IPS-20b (cell line): Measurements from ENCODE around the gene PABPN1L.

Experiments used
- H3K27ac ChIP-seq: one replicate; pipeline ENCODE4 v1.5.1; 2013; ENCODE audit warnings: low read length
- H3K27me3 ChIP-seq: 2 replicates; pipeline ENCODE4 v1.6.1; 2013; ENCODE audit warnings: mild to moderate bottlenecking, low read length, inconsistent platforms; ENCODE audit not compliant: insufficient read depth
- H3K36me3 ChIP-seq: 2 replicates; pipeline ENCODE4 v1.6.1; 2013; ENCODE audit warnings: low read depth, mild to moderate bottlenecking, inconsistent platforms, low read length, moderate library complexity; ENCODE audit not compliant: insufficient read depth
- H3K4me1 ChIP-seq: 2 replicates; pipeline ENCODE4 v1.6.1; 2013; ENCODE audit warnings: mild to moderate bottlenecking, control low read depth, inconsistent platforms, low read length, moderate library complexity; ENCODE audit not compliant: insufficient read depth
- H3K4me3 ChIP-seq: 2 replicates; pipeline ENCODE4 v1.5.1; 2013; ENCODE audit warnings: mild to moderate bottlenecking, low read length, inconsistent platforms
- H3K9ac ChIP-seq: 2 replicates; pipeline ENCODE4 v1.6.1; 2013; ENCODE audit warnings: low read depth, mild to moderate bottlenecking, inconsistent platforms, low read length, moderate library complexity
- H3K9me3 ChIP-seq: 2 replicates; pipeline ENCODE4 v1.6.1; 2013; ENCODE audit warnings: mild to moderate bottlenecking, low read depth, low read length, inconsistent platforms; ENCODE audit not compliant: insufficient read depth

Gene PABPN1L

DNA sequence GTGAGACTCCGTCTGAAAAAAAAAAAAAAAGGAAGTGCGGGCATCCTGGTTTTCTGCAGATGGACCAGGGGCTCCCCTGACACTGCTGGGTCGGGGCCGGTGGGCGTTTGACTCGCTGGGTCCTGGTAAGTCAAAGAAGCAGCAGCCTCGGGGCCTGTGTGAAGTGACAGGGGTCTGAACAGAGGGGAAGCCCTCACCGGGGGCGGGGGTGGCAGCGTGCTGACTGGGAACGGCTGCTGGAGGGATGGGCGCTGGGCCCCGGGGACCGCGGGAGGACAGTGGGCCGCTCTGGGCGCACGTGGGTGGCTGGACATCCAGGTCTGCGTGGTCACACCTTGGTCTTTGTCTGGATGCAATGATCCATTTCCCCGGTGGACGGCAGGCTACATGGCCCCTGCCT lies 17.9 kb downstream of the PABPN1L start:
- H3K4me3 ChIP-seq, result no peak overlapping the region
- H3K27me3 ChIP-seq, result no peaks in the 10 kb centered on the region
- no peaks in the 10 kb centered on the region for H3K4me1 ChIP-seq
- H3K36me3 ChIP-seq, result no peaks in the 10 kb centered on the region
- no peaks in the 10 kb centered on the region for H3K9me3 ChIP-seq
- H3K27ac ChIP-seq, result no peak overlapping the region
- no peak overlapping the region for H3K9ac ChIP-seq

- no peaks in the 10 kb centered on the region for H3K9me3 ChIP-seq
- no peak overlapping the region for H3K9ac ChIP-seq
- no peak overlapping the region for H3K4me3 ChIP-seq
- H3K36me3 ChIP-seq, result no peaks in the 10 kb centered on the region
- no peaks in the 10 kb centered on the region for H3K27me3 ChIP-seq
- no peak overlapping the region for H3K27ac ChIP-seq
- H3K4me1 ChIP-seq, result no peaks in the 10 kb centered on the region
These were observed 18.8 kb downstream of the PABPN1L start for GRCh38 chr16:88847654-88848053.

- Histone ChIP-seq H3K4me1 (no peaks in the 10 kb centered on the region), H3K9ac (no peak overlapping the region), H3K36me3 (no peaks in the 10 kb centered on the region), H3K27me3 (no peaks in the 10 kb centered on the region), H3K9me3 (no peaks in the 10 kb centered on the region), H3K4me3 (no peak overlapping the region), H3K27ac (no peak overlapping the region)
These were observed 20.4 kb downstream of the PABPN1L start for GRCh38 chr16:88846088-88846487.

GRCh38 chr16:88844419-88845036 lies 21.9 kb downstream of the PABPN1L start:
- Histone ChIP-seq H3K4me1 (no peaks in the 10 kb centered on the region), H3K36me3 (0 out of 2 replicates have a peak, but pooled peaks cover 4% of the 10 kb centered on the region)

DNA sequence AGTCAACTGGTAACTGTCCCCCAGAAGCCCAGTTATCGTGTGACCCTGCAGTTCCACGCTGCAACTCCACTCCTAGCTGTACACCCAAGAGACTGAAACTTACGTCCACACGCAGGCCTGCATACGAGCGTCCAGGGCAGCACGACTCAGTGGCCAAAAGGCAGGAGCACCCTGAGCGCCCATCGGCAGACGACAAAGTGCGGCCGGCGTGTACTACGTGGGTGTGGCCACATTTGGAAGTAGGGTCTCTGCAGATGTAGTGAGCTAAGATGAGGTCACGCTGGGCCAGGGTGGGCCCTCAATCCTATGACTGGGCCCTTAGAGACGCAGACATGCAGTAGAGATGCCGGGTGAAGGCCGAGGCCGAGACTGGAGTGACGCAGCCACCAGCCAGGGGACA lies 23.2 kb downstream of the PABPN1L start:
- Histone ChIP-seq H3K4me3 (no peak overlapping the region), H3K36me3 (0 out of 2 replicates have a peak, but pooled peaks cover 8% of the 10 kb centered on the region), H3K4me1 (no peaks in the 10 kb centered on the region), H3K9ac (no peak overlapping the region), H3K27ac (no peak overlapping the region), H3K9me3 (no peaks in the 10 kb centered on the region), H3K27me3 (no peaks in the 10 kb centered on the region)

More at GRCh38 chr16:88844419-88845036, 21.9 kb downstream of the PABPN1L start:
- Histone ChIP-seq H3K27ac (no peak overlapping the region), H3K9me3 (no peaks in the 10 kb centered on the region), H3K27me3 (no peaks in the 10 kb centered on the region), H3K4me3 (no peak overlapping the region), H3K9ac (no peak overlapping the region)

- Histone ChIP-seq H3K27ac (no peak overlapping the region), H3K9me3 (no peaks in the 10 kb centered on the region), H3K4me3 (no peak overlapping the region), H3K9ac (no peak overlapping the region), H3K36me3 (0 out of 2 replicates have a peak, but pooled peaks cover 8% of the 10 kb centered on the region), H3K27me3 (no peaks in the 10 kb centered on the region), H3K4me1 (no peaks in the 10 kb centered on the region)
These were observed 23.7 kb downstream of the PABPN1L start for GRCh38 chr16:88842806-88843205.

DNA sequence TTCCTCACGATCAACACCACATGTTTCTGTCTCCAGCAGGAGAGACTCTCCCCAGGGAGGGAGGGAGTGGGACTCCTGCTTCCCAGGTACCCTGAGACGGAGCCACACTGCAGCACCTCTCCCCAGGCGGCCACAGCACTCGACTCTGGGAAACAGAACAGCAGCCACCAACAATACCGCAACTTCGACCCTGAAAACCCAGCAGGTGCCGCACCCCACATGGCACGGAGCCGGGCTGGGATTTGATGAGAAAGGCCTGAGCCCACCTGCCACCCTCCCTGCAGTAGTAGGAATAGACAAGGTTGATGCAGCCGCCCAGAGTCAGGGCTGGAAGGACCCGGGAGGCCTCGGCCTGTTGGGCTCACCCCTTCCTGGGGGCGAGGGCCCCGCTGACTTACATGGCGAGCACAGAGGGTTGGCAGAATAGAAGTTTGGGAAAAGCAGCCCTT lies 24.1 kb downstream of the PABPN1L start:
- Histone ChIP-seq H3K27me3 (no peaks in the 10 kb centered on the region), H3K9ac (no peak overlapping the region), H3K4me3 (no peak overlapping the region), H3K4me1 (no peaks in the 10 kb centered on the region), H3K27ac (no peak overlapping the region), H3K9me3 (no peaks in the 10 kb centered on the region), H3K36me3 (0 out of 2 replicates have a peak, but pooled peaks cover 8% of the 10 kb centered on the region)

- H3K4me3 ChIP-seq, result no peak overlapping the region
- no peaks in the 10 kb centered on the region for H3K4me1 ChIP-seq
- no peaks in the 10 kb centered on the region for H3K9me3 ChIP-seq
- H3K27ac ChIP-seq, result no peak overlapping the region
- no peak overlapping the region for H3K9ac ChIP-seq
- no peaks in the 10 kb centered on the region for H3K27me3 ChIP-seq
- 0 out of 2 replicates have a peak, but pooled peaks cover 8% of the 10 kb centered on the region for H3K36me3 ChIP-seq
These were observed 24.7 kb downstream of the PABPN1L start for GRCh38 chr16:88841521-88842307.

DNA sequence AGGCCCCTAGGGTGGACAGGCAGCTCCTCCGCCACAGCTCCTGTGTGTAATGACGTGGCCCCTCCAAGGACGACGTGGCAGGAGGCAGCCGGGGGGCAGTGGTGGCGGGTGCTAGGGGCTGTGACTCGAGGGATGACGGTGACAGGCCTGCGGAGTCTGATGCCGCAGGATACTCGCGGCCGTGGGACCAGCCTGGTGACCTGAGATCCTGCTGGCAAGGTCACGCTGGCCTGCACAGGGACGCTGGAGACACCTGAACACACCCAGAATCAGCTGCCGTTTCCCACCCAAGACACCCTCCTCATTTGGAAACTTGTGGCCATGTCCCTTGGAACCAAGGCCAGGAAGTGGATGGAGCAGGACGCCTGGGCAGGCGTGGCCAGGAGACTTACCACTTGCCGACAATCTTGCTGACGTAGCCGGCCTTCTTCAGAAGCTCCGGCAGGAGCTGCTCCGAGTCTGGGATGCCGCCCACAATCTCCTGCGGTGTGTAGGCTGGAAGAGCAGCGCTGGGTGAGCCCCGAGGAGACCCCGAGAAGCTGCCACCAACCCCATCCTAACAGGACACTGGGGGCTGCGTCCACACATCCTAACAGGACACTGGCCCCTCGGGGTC lies 25.8 kb downstream of the PABPN1L start:
- H3K4me1 ChIP-seq, result no peaks in the 10 kb centered on the region
- H3K9me3 ChIP-seq, result no peaks in the 10 kb centered on the region
- H3K4me3 ChIP-seq, result no peak overlapping the region
- H3K36me3 ChIP-seq, result 0 out of 2 replicates have a peak, but pooled peaks cover 8% of the 10 kb centered on the region
- H3K27ac ChIP-seq, result no peak overlapping the region
- no peak overlapping the region for H3K9ac ChIP-seq
- H3K27me3 ChIP-seq, result no peaks in the 10 kb centered on the region

DNA sequence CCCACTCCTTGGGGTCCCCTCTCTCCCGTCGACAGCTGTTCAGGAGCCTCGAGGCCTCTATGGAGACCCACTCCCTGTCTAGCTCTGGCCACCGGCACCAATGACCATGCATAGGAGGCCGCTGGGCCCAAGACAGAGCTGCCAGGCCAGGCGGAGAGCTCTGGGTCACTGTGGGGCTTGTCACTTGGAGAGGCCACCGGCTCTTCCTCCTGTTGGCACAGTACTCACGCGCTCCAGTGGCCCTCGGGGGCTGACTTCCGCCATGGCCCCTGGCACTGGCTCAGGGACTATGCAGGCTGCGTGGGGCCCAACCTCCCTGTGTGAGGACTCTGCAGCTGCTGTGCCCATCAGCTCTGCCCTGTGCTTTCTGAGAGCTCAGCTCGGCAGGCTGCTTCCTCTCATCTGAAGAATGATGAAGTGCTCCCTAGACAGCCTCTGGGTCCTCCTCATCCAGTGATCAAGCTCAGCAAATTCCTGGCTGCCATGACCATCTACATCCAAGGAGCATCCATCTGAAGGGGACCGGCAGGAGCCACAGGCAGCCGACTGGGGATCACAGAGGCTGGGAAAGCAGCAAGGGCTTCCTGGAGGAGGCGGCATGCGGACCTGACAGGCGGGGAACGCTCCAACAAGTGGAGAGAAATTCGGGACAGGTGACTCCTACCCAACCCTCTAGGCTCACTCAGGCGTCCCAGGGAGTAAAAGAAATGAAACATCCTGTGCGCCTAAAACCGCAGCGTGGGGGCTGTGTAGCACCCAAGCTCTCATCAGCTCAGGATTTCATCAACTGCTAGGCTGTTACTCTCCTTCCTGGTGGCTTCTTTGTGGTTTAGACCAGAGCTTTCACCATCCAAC lies 26.5 kb downstream of the PABPN1L start:
- no peak overlapping the region for H3K9ac ChIP-seq
- H3K4me3 ChIP-seq, result no peak overlapping the region
- 0 out of 2 replicates have a peak, but pooled peaks cover 8% of the 10 kb centered on the region for H3K36me3 ChIP-seq
- no peaks in the 10 kb centered on the region for H3K27me3 ChIP-seq
- no peaks in the 10 kb centered on the region for H3K9me3 ChIP-seq
- no peak overlapping the region for H3K27ac ChIP-seq
- no peaks in the 10 kb centered on the region for H3K4me1 ChIP-seq

GRCh38 chr16:88839026-88839529 lies 27.4 kb downstream of the PABPN1L start:
- Histone ChIP-seq H3K4me3 (no peak overlapping the region), H3K9ac (no peak overlapping the region), H3K9me3 (no peaks in the 10 kb centered on the region), H3K36me3 (0 out of 2 replicates have a peak, but pooled peaks cover 8% of the 10 kb centered on the region), H3K4me1 (no peaks in the 10 kb centered on the region), H3K27me3 (no peaks in the 10 kb centered on the region), H3K27ac (no peak overlapping the region)
